HepG2 (cell line): ENCODE data around the gene CRYZL1. TPM values are rescaled to one million over a fixed set of nuclear protein-coding genes. Genes with fewer than 3 reads are reported as not detected.
"Not testable (repeated sequence)": the region's sequence is repeated elsewhere in the genome, so short reads cannot be mapped to it uniquely, and the experiment has no call there.

ENCODE experiments used
- CBFB ChIP-seq: sonication (generic); formaldehyde crosslinking; IDR thresholded peaks from 2 replicates; pipeline ENCODE4 v1.4.0; 2020; ENCODE audit warnings: missing genetic modification reagents
- CEBPG ChIP-seq: IDR thresholded peaks from 2 replicates; pipeline ENCODE4 v1.6.1; 2016
- CHD4 ChIP-seq: fragments of 200-600 bp; sonication (generic); IDR thresholded peaks from 2 replicates; pipeline ENCODE4 v1.7.0; 2017; ENCODE audit warnings: mild to moderate bottlenecking, low read length, borderline replicate concordance
- ELF3 ChIP-seq: IDR thresholded peaks from 2 replicates; pipeline ENCODE4 v1.6.1; 2016; ENCODE audit warnings: missing genetic modification reagents, missing compliant biosample characterization
- ETV5 ChIP-seq: IDR thresholded peaks from 2 replicates; pipeline ENCODE4 v1.6.1; 2018; ENCODE audit warnings: missing biosample characterization, missing genetic modification reagents, inconsistent platforms, borderline replicate concordance
- FOXP1 ChIP-seq, 2 experiments: fragments of 450-650 bp in 1 of 2; IDR thresholded peaks; 2 replicates each; pipeline ENCODE4 v1.6.1; 2017 to 2018; ENCODE audit warnings: antibody characterized with exemption in 1 of 2
- GATAD1 ChIP-seq: IDR thresholded peaks from 2 replicates; pipeline ENCODE4 v1.6.1; 2016; ENCODE audit warnings: missing genetic modification reagents, missing compliant biosample characterization
- GATAD2A ChIP-seq: IDR thresholded peaks from 2 replicates; pipeline ENCODE4 v1.6.1; 2016
- HDAC2 ChIP-seq: sonication (generic); formaldehyde crosslinking; IDR thresholded peaks from 2 replicates; pipeline ENCODE4 v1.4.0; 2020; ENCODE audit warnings: missing genetic modification reagents
- IKZF5 ChIP-seq: IDR thresholded peaks from 2 replicates; pipeline ENCODE4 v1.6.1; 2018; ENCODE audit warnings: missing genetic modification reagents, mild to moderate bottlenecking, missing compliant biosample characterization
- JUND ChIP-seq: sonication (generic); formaldehyde crosslinking; IDR thresholded peaks from 2 replicates; pipeline ENCODE4 v1.8.0; 2022; ENCODE audit warnings: mild to moderate bottlenecking, missing genetic modification reagents
- MED1 ChIP-seq: sonication (generic); formaldehyde crosslinking; IDR thresholded peaks from 2 replicates; pipeline ENCODE4 v1.4.0; 2020; ENCODE audit warnings: missing genetic modification reagents
- NONO ChIP-seq, 2 experiments: fragments of 450-650 bp in 1 of 2; sonication (generic) in 1 of 2; formaldehyde crosslinking in 1 of 2; IDR thresholded peaks in 1 of 2; conservative IDR thresholded peaks in 1 of 2; 2 replicates each; pipeline versions ENCODE4 v1.6.1 to v1.8.0; 2017 to 2022; ENCODE audit warnings: mild to moderate bottlenecking in 1 of 2, missing genetic modification reagents in 1 of 2, moderate library complexity in 1 of 2
- NR2C2 ChIP-seq: sonication (generic); formaldehyde crosslinking; IDR thresholded peaks from 2 replicates; pipeline ENCODE4 v1.4.0; 2020; ENCODE audit warnings: missing genetic modification reagents, mild to moderate bottlenecking, moderate library complexity, borderline replicate concordance
- SALL1 ChIP-seq: sonication (generic); formaldehyde crosslinking; IDR thresholded peaks from 2 replicates; pipeline ENCODE4 v1.8.0; 2022; ENCODE audit warnings: mild to moderate bottlenecking, missing genetic modification reagents
- SMARCC2 ChIP-seq: fragments of 450-650 bp; IDR thresholded peaks from 2 replicates; pipeline ENCODE4 v1.6.1; 2017; ENCODE audit warnings: antibody characterized with exemption, mild to moderate bottlenecking
- SP5 ChIP-seq: IDR thresholded peaks from 2 replicates; pipeline ENCODE4 v1.6.1; 2016; ENCODE audit warnings: low read depth, borderline replicate concordance
- TARDBP ChIP-seq: sonication (generic); formaldehyde crosslinking; IDR thresholded peaks from 2 replicates; pipeline ENCODE4 v1.8.0; 2022; ENCODE audit warnings: mild to moderate bottlenecking, missing genetic modification reagents
- THAP11 ChIP-seq: IDR thresholded peaks from 2 replicates; pipeline ENCODE4 v1.6.1; 2016; ENCODE audit warnings: missing biosample characterization, missing genetic modification reagents
- ZBTB10 ChIP-seq: sonication (generic); formaldehyde crosslinking; IDR thresholded peaks from 2 replicates; pipeline ENCODE4 v1.4.0; 2020; ENCODE audit warnings: missing genetic modification reagents, borderline replicate concordance
- ZBTB20 ChIP-seq: sonication (generic); formaldehyde crosslinking; IDR thresholded peaks from 2 replicates; pipeline ENCODE4 v1.8.1; 2023; ENCODE audit warnings: missing genetic modification reagents, low read depth, mild to moderate bottlenecking, borderline replicate concordance
- ZNF792 ChIP-seq: IDR thresholded peaks from 2 replicates; pipeline ENCODE4 v1.6.1; 2016
- polyA plus RNA-seq, 8 experiments: library from polyadenylated mRNA; depleted of rRNA in 3 of 8; stranded (reverse) in 7 of 8; unstranded in 1 of 8; fragments of >200 nt; fragmentation: Illumina TruSeq in 4 of 8; extraction: Trizol in 4 of 8; gene quantifications; 2 replicates each; pipeline versions ENCODE4 v1.2.1 to v1.2.3, GENCODE V29; 2011 to 2016; ENCODE audit warnings: low read depth in 4 of 8, missing spikeins in 1 of 8, mixed read lengths in 1 of 8; ENCODE audit not compliant: insufficient read depth in 1 of 8
- total RNA-seq, 5 experiments: library from RNA; depleted of rRNA; stranded (reverse); fragments of >200 nt; fragmentation: Illumina TruSeq; extraction: Trizol; gene quantifications; 2 replicates each; pipeline ENCODE4 v1.2.3, GENCODE V29; 2016; ENCODE audit warnings: low read depth in 1 of 5
- TF ChIP-seq, protein P1 (sequence below): IDR thresholded peaks from 2 replicates; pipeline ENCODE4 v1.6.1; 2016; ENCODE audit warnings: low read depth
- TF ChIP-seq, protein P2 (sequence below): sonication (generic); formaldehyde crosslinking; IDR thresholded peaks from 2 replicates; pipeline ENCODE4 v1.5.0; 2020; ENCODE audit warnings: missing genetic modification reagents

The CRYZL1 gene
- total and polyA plus RNA-seq, 2 of the 13 experiments (the other 11 are each of a cell fraction or from before 2014, with no cell fraction given), result 20.3 to 27.7 TPM

DNA sequence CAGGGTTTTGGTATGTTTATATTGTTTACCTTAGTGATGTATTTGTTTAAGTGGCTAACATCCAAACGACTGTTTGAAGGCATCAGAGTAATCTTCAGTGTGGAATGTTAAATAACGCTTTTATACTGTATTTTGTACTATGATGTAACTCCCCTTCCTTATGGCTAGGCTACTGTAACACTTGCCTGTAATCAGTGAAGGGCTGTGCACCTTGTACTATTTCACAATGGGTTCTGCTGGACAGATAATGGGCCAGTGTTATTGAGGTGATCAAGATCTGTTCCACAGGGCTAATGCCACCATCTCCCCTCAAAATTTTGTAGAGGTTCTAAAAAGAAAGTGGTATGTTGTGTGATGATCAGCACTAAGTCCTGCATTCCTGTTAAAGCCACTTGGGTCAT lies 64.8 kb downstream of the CRYZL1 start (continued):
- TF ChIP-seq ZBTB10, result peak; percentile 78; the same call in 1 of the 2 replicates
- peak; percentile 99 for TF ChIP-seq CEBPG (CRISPR knock-in tag)
- TF ChIP-seq IKZF5 (CRISPR knock-in tag), result peak; percentile 58; the same call in 1 of the 2 replicates
- peak; percentile 81; the same call in 1 of the 2 replicates for TF ChIP-seq TARDBP (CRISPR knock-in tag)
- peak; percentile 60 for TF ChIP-seq JUND (CRISPR knock-in tag)
- TF ChIP-seq, protein P1, sequence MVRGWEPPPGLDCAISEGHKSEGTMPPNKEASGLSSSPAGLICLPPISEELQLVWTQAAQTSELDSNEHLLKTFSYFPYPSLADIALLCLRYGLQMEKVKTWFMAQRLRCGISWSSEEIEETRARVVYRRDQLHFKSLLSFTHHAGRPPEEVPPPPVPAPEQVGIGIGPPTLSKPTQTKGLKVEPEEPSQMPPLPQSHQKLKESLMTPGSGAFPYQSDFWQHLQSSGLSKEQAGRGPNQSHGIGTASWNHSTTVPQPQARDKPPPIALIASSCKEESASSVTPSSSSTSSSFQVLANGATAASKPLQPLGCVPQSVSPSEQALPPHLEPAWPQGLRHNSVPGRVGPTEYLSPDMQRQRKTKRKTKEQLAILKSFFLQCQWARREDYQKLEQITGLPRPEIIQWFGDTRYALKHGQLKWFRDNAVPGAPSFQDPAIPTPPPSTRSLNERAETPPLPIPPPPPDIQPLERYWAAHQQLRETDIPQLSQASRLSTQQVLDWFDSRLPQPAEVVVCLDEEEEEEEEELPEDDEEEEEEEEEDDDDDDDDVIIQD (CRISPR knock-in tag), result 0 out of 2 replicates have a peak, but pooled peaks have one; percentile 36
- peak; percentile 71; the same call in 1 of the 2 replicates for TF ChIP-seq CBFB (CRISPR knock-in tag)
- peak; percentile 54; the same call in 1 of the 2 replicates for TF ChIP-seq SP5 (CRISPR knock-in tag)
- not testable (repeated sequence) for TF ChIP-seq NONO (IDR thresholded peaks at IDR 0.05)
- TF ChIP-seq NONO (CRISPR knock-in tag; conservative IDR thresholded peaks at IDR 0.05), result 0 out of 2 replicates have a peak, but pooled peaks have one; percentile 39
- peak; percentile 93 for TF ChIP-seq HDAC2
- TF ChIP-seq GATAD2A (CRISPR knock-in tag), result peak; percentile 98
- TF ChIP-seq SALL1 (CRISPR knock-in tag), result peak; percentile 75; the same call in 1 of the 2 replicates
- peak; percentile 58; the same call in 1 of the 2 replicates for TF ChIP-seq FOXP1 (IDR thresholded peaks at IDR 0.05)
- peak; percentile 77 for TF ChIP-seq FOXP1 (CRISPR knock-in tag; IDR thresholded peaks at IDR 0.05)
- TF ChIP-seq ETV5, result peak; percentile 51; the same call in 1 of the 2 replicates
- TF ChIP-seq GATAD1 (CRISPR knock-in tag), result peak; percentile 63; the same call in 1 of the 2 replicates
- TF ChIP-seq ZBTB20 (CRISPR knock-in tag), result peak; percentile 80; the same call in 1 of the 2 replicates
- TF ChIP-seq, protein P2, sequence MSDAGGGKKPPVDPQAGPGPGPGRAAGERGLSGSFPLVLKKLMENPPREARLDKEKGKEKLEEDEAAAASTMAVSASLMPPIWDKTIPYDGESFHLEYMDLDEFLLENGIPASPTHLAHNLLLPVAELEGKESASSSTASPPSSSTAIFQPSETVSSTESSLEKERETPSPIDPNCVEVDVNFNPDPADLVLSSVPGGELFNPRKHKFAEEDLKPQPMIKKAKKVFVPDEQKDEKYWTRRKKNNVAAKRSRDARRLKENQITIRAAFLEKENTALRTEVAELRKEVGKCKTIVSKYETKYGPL (CRISPR knock-in tag), result peak; percentile 25; the same call in 1 of the 2 replicates
- TF ChIP-seq MED1, result peak; percentile 85
- TF ChIP-seq ELF3, result peak; percentile 84
- TF ChIP-seq ZNF792, result 0 out of 2 replicates have a peak, but pooled peaks have one; percentile 31
- TF ChIP-seq NR2C2 (CRISPR knock-in tag), result peak; percentile 38; the same call in 1 of the 2 replicates
- peak; percentile 54; the same call in 1 of the 2 replicates for TF ChIP-seq CHD4
- peak; percentile 72 for TF ChIP-seq THAP11
- TF ChIP-seq SMARCC2, result 0 out of 2 replicates have a peak, but pooled peaks have one; percentile 55
